GM08714 (cell line): ENCODE results near the gene PLEKHN1.
"Not testable (repeated sequence)": the region's sequence is repeated elsewhere in the genome, so short reads cannot be mapped to it uniquely, and the experiment has no call there.

Source experiments
- H3K4me3 ChIP-seq: fragments of 200-500 bp; sonication (Bioruptor generic); 2 replicates; pipeline ENCODE4 v1.5.1; 2014; ENCODE audit warnings: mild to moderate bottlenecking, low read length, inconsistent platforms
- ZNF274 ChIP-seq: IDR thresholded peaks from 2 replicates; pipeline ENCODE4 v1.6.1; 2012; ENCODE audit warnings: mild to moderate bottlenecking, low read depth, low read length

PLEKHN1 gene

DNA sequence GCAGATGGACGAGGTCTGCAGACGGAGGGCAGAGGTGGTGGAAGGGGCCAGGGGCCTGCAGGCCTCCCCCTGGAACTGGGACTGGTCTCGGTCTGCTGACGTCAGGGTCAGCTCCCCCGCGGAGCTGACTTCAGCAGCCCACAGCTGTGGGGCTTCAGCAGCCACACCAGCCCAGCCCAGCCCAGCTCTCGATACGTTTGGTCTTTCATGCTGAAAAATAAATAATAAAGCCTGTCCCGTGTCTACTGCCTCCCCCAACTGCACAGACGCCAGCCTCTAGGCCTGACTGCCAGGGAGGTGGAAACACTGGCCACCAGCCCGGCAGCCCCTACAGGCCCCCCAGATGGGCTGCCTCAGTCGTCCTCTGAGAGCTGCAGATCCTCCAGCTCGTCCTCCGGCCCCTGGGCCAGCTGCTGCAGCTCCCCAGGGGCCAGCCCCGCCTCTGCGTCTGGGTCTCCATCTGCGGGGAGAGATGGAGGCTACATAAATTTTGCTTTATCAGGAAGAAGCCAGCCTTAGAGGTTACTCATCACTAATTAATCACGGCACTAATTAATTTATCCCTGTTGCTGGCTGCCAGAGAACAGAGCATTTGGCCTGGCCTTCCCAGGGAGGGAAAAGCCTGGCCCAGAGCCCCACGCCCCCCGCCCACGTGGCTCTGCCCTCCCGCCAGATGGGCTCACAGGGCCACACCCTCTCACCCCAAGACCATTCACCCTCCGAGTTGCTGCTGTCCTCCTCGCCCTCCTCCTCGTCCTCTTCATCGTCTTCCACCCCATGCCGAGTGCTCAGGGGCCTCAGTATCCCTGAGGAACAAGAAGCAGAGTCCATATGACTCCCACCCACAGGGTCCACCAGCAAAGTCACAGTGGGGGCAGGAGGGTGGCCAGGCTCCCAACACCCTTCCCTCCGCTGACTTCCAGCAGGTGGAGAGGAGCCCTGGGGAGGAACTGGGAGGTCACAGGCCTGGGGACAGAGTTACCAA lies 21.6 kb upstream of the PLEKHN1 start:
- no peak for TF ChIP-seq ZNF274
- no peak overlapping the region for H3K4me3 ChIP-seq

DNA sequence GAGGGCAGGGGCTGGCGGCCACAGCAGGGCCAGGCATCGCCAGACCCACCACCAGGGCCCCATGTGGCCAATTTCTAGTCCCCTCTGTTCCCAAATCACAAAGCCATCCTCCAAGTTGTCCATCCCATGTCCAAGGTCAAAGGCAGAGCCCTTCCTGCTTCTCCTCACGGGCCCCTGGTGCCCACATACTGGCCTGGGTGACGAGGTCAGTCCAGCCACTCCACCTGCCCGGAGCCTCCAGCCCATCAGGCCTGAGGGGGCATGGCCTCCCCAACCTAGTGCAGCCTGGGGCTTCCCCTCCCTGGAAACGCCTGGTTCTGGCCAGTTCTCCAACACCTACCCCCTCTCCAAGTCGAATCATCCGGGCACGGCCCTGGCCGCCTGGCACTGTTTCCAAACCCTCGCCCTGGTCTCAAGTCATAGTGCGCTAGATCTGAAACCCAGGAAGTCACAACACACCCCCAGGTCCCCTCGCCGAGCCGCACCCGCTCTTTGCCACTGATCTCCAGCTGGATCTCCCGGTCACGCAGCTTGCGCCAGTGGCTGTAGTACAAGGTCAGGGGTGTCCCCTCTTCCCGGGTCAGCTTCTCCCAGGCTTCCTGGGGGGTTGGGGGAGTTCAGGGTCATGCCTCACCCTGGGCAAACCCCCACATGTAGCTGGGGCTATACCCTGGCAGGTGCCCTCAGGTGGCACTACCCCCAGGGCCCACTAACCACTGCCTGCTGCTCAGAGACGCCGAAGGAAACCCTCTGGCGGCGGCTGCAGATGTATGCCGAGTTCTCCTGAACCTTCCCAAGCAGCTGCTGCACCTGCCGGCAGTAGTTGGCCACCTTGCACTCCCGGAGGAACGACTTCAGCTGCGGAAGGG lies 20.4 kb upstream of the PLEKHN1 start:
- no peak overlapping the region for H3K4me3 ChIP-seq
- no peak for TF ChIP-seq ZNF274

DNA sequence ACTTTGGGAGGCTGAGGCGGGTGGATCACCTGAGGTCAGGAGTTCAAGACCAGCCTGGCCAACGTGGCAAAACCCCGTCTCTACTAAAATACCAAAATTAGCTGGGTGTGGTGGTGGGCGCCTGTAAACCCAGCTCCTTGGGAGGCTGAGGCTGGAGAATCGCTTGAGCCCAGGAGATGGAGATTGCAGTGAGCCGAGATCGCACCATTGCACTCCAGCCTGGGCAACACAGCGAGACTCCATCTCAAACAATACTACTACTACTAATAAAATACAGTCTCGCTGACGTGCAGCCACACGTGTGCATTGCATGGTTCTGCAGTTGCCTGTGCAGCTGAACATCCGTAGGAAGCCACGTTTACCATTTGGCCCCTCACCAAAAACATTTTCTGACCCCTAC lies 19.5 kb upstream of the PLEKHN1 start:
- not testable (repeated sequence) for H3K4me3 ChIP-seq

DNA sequence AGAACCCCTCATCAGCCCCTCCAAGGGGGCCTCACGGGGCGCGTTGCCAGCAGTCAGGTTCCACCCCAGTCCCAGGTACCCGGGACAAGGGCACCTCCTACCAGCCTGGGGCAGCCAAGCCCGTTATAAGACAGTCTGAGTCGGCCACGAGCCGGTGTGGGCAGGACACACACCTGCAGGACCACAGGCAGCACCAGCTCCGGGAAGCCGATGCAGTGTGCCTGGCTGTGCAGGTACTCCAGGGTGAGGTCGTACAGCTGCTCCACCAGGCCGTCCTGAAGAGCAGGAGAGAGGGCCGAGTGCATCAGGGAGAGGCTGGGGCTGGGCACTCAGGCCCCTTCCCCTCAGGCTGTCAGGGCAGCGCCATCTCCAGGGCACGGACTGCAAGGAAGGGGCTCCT lies 18.3 kb upstream of the PLEKHN1 start:
- H3K4me3 ChIP-seq, result no peak overlapping the region
- TF ChIP-seq ZNF274, result no peak

DNA sequence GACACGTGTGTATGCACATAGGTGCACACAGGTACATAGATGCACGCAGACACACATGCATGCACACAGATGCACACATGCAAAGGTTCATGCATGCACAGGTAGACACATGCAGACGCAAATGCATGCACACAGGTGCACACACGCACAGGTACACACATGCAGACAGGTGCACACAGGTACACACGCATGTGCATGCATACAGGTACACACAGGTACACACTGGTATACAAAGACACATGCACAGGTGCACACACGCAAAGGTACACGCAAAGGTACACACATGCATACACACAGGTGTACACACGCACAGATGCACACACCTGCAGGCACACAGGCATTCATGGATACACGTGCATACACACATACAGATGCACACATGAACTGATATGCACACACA lies 16.0 kb upstream of the PLEKHN1 start:
- TF ChIP-seq ZNF274, result no peak
- H3K4me3 ChIP-seq, result no peak overlapping the region

DNA sequence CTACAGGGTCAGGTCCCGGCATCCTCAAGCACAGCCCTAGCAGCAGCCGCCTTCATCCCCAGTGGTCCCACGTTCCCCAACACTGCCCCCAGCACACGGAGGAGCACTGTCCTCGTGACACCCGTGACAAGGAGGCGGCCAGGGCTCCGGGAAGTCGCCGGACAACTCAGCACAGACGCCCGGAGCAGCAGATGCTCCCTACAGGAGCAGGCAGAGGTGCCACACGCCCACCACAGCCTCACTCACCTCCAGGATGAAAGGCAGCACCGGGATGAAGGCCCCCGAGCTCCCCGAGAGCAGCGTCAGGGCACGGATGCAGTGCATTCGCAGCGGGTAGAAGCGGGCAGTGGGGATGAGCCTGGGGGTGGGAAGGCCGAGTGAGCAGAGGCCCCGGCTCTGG lies 15.4 kb upstream of the PLEKHN1 start:
- TF ChIP-seq ZNF274, result no peak
- H3K4me3 ChIP-seq, result no peak overlapping the region

DNA sequence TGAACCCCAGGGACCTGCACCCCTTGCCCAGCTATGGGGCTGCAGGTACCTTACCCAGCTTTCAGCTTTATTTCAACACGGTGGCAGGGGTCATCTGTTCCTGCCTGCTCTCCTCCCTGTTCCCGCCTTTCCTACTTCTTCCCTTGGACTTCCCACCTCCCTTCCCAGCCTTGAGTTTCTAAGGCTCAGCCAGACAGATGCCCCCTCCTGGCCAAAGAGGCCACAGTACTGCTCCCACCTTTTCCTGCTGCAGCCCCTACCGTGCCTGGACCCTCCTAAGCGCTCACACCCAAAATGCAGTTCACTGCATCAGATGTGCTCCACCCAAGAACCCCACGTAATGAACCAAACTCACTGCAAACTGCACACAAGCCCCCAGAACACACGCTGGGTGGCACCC lies 14.9 kb upstream of the PLEKHN1 start:
- TF ChIP-seq ZNF274, result no peak

DNA sequence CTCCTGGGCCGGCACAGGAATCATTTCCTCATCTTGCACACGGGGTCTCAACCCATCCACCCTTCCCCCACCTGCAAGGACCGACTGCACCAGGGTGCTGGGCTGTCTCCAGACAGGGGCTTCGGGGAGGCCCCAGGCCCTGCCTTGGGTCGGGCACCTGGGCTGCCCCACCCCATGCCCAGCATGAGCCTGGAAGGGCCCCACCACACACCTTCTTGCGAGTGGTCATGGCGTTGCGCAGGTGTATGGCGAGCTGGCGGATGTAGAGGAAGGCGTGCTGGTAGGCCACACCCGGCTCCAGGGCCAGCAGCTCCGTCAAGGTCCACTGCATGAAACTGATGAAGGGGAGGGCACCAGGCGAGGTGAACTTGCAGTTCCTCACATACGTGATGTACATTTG lies 14.1 kb upstream of the PLEKHN1 start:
- H3K4me3 ChIP-seq, result no peak overlapping the region
- TF ChIP-seq ZNF274, result no peak

More for the DNA sequence above, 14.9 kb upstream of the PLEKHN1 start:
- no peak overlapping the region for H3K4me3 ChIP-seq

DNA sequence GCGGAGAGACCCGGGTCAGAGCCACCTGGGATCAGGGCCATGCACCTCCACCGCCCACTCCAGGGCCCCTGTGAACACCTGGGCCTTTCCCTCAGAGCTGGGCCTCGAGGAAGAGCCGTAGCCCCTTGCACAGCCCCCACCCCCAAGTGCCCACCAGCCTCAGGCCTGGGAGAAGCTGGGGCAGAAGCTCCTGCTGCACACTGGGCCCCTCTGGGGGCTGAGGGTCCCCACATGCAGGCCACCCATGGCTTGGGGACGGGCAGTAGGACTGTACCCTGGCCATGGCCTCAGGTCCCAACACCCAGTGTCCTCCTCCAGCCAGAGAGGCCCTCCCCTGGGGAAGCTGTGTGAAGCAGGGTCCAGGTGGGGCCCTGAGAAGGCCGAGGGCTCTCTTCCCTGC lies 13.7 kb upstream of the PLEKHN1 start:
- H3K4me3 ChIP-seq, result no peak overlapping the region
- TF ChIP-seq ZNF274, result no peak

DNA sequence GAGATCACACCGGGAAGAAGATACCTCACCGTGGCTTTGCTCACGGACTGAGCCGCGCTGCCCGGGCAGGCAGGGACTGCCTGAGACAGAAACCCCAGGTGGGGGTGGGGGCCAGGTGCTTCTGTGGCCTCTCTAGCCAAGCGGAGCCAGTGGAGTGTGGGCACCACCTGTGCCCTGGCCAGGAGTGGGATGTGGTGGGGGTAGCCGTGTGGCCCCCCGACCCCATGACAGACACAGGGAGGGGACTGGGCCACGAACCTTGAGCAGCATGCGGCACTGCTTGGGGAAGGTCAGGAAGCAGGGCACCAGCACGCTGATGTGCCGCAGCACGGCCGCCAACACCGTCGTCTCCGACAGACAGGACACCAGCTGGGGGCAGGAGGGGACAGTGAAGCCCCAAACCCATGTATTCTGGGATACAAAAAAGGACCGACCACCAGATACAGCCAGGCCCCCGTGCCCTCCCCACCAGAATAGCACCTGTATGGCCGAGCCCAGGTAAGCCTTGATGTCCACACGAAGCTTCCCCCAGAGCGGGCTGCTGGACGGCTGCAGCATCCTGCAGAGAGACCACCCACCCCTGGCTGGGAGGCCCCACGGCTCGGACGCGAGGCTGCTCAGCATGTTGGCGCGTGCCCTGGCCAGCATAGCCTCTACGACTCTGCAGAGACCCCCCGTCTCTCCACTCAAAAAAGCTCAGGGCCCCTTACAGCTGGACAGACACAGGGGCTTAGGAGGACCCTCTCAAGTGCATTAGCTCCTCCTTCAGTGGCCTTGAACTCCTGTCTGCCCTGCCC lies 12.6 kb upstream of the PLEKHN1 start:
- TF ChIP-seq ZNF274, result no peak
- no peak overlapping the region for H3K4me3 ChIP-seq

DNA sequence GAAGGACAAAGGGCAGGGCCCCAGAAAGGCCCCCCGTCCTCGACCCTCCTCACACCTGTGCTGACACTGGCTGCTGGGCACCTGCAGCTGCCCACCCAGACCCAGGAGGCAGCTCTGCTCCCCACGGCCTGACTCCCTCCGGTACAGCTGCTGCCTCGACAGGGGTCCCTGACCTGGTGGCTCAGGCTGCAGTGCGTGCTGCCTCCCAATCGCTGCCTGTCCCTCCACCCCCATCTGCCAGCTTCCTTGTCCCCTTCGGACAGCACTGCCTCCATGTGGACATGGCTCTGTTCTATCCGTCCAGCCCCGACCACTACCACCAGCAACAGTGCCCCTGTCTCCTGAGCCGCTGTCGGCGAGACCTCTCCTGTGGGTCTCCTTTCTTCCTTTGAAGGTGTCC lies 11.4 kb upstream of the PLEKHN1 start:
- H3K4me3 ChIP-seq, result no peak overlapping the region
- TF ChIP-seq ZNF274, result no peak

DNA sequence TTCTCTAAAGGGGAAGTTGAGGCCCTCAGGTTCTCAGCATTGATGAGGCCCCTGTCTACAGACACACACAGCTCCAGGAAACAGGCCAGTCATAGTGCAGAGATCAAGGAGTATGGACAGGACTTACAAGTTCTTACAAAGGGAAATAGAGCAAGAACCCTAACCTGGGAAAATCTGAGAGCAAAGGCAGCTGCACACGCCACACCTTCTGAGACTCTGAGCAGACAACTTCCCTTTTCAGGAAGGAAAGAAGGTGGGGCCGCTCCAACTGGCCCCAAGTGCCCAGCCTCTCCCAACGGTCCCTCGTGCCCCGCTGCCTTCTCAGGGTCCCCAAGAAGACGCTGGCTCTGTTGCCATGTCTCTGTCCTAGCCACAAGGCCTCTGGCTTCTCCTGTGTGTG lies 10.8 kb upstream of the PLEKHN1 start:
- H3K4me3 ChIP-seq, result no peak overlapping the region
- no peak for TF ChIP-seq ZNF274

DNA sequence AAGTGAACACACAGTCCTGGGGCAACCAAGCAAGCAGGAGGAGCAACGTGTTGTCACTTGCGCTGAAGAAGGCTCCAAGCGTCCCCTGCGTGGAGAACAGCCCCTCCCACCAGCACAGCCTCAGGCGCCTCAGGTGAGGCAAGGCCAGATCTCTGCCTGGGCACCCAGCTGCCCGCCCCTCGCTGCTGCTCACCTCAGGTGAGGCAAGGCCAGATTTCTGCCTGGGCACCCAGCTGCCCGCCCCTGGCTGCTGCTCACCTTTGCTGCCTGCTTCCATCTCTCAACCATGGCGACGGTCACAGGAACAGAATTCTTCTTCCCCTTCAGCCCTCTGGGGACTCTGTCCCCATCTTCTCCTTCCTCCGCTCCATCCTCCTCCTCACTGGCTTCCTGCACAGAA lies 9.6 kb upstream of the PLEKHN1 start:
- no peak for TF ChIP-seq ZNF274
- no peak overlapping the region for H3K4me3 ChIP-seq
